DMS79 (cell line): ENCODE results near the gene ANKHD1.
A peak's percentile ranks its signal among the peaks of the same experiment; 100 is the strongest.
"Not testable (repeated sequence)": the region's sequence is repeated elsewhere in the genome, so short reads cannot be mapped to it uniquely, and the experiment has no call there.

Source experiments
- DNase-seq: peaks from one replicate; lab custom pipeline; 2025; lab: John Stamatoyannopoulos, UW

The ANKHD1 gene

GRCh38 chr5:140564196-140565023 lies 162.8 kb downstream of the ANKHD1 start, which contains the start of the genes APBB3 and SLC35A4:
TSS of gene APBB3 (minus strand) at chr5:140564598. CDS start at chr5:140564245, 353 bp downstream.
TSS of gene SLC35A4 (plus strand) at chr5:140564828. CDS start at chr5:140567170, 2,342 bp downstream.
- peak; percentile 87 for DNase-seq

DNA sequence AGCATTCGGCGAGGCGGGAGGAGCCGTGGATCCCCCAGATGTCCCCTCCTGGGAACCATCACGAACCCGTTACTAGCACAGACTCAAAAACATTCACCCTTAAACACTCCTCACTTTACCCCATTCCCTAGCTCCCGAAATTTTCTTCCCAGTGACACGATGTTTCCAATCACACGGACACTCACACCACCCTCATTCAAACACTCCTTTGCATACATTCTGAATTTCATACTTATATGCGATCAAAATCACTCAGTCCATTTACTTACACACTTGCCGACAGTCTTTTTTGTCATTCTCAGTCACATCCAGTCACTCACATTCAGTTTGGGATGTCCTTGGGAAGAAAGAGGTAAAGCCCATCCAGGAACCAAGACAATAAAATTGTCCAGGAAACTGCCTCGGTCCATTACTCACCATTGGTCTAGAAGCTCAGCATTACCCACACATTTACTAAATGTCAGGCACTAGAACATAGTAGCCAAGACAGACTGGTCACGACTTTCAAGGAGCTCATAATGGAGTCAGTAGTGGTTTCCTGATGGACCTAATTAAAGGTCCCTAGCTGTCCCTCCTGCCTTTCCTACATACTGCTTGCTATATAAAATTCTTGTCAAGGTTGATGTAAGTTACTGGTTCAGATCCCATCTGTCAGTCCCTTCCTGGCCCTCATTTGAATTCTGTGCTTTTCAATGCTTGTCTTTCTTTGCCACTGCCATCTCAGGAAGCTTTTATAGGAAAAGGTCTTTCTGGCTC lies 163.6 kb downstream of the ANKHD1 start:
- no peak for DNase-seq

GRCh38 chr5:140565780-140566095 lies 164.1 kb downstream of the ANKHD1 start:
- no peak for DNase-seq

DNA sequence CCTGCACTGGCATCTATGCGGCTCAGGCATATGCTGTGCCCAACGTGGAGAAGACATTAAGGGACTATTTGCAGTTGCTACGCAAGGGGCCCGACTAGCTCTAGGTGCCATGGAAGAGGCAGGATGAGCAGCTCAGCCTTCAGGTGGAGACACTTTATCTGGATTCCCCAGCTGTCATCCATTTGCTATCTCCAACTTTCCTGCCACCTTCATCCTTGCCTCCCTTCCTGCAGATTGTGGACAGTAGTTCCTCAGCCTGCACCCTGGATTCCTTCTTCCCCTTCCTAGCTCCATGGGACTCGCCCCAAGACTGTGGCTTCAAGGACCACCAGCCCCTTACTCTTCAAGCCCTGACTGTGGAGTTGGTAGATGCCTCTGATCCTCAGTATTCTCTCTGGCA lies 165.0 kb downstream of the ANKHD1 start:
- no peak for DNase-seq

- DNase-seq = no peak
Measured at GRCh38 chr5:140567136-140567818, 165.6 kb downstream of the ANKHD1 start.

DNA sequence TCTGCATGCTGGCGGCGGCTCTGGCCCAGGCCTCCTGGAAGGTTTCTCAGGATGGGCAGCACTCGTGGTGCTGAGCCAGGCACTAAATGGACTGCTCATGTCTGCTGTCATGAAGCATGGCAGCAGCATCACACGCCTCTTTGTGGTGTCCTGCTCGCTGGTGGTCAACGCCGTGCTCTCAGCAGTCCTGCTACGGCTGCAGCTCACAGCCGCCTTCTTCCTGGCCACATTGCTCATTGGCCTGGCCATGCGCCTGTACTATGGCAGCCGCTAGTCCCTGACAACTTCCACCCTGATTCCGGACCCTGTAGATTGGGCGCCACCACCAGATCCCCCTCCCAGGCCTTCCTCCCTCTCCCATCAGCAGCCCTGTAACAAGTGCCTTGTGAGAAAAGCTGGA lies 166.2 kb downstream of the ANKHD1 start:
- DNase-seq = no peak

DNA sequence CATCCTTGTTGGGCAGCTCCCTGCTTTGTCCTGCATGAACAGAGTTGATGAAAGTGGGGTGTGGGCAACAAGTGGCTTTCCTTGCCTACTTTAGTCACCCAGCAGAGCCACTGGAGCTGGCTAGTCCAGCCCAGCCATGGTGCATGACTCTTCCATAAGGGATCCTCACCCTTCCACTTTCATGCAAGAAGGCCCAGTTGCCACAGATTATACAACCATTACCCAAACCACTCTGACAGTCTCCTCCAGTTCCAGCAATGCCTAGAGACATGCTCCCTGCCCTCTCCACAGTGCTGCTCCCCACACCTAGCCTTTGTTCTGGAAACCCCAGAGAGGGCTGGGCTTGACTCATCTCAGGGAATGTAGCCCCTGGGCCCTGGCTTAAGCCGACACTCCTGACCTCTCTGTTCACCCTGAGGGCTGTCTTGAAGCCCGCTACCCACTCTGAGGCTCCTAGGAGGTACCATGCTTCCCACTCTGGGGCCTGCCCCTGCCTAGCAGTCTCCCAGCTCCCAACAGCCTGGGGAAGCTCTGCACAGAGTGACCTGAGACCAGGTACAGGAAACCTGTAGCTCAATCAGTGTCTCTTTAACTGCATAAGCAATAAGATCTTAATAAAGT lies 166.9 kb downstream of the ANKHD1 start:
- no peak for DNase-seq

DNA sequence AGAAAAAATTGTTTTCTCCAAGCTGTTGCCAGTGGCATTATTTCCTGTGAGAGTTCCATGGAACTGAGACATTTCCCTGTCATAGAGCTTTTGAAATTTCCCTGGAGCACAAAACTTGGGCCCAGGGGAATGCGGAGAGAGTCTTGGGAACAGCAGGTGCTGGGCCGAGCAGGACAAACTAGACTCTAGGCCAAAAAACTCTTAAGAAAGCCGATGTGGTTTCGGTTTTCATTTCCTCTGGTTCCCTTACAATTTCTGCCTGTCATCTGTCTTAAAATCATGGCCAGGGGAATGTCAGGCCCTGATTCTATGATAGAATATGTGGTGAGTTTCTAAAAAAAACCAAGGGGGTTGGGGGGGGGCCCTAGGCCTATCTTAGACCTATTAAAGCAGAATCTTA lies 167.6 kb downstream of the ANKHD1 start:
- DNase-seq = no peak

DNA sequence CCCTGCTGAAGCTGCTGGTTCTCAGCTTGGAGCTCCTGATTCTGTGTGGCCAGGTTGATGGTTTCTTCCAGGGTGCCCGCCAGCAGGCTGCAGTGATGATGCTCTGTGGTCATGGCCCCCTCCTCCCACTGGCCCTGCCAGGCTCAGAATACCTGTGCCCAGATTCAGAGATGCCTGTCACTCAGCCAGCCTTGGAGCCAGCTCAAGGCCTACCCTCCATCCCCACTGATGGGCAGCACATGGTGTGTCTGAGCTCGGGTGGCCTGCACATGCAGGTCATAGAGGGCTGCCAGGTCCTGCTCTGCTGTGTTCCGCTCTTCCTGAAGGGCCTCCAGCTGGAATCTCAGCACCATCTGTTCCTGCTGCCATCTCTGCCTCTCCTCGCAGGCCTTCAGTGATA lies 168.4 kb downstream of the ANKHD1 start:
- DNase-seq = no peak

GRCh38 chr5:140570488-140570887 lies 168.9 kb downstream of the ANKHD1 start:
- DNase-seq = no peak

GRCh38 chr5:140571105-140571504 lies 169.5 kb downstream of the ANKHD1 start:
- DNase-seq = no peak

DNA sequence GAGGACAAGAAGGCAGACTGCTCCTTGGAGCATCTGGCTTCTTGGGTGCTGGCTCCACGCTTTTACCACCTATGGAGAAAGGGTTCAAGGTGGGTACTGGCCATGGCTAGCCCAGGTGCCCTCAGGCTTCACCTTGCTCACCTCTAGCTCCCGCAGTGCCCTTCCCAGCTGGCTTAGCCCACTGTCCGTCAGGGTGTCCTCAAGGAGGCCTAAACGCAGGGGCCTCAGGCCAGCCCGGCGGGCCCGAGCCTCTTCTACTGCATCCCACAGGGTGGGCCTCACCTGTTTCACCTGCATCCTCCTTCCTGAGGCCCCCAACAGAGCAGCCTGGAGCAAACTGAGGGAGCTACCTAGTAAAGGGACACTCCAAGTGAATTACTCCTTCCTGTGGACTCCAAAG lies 172.1 kb downstream of the ANKHD1 start:
- no peak for DNase-seq

GRCh38 chr5:140574165-140574564 lies 172.5 kb downstream of the ANKHD1 start:
- no peak for DNase-seq

DNA sequence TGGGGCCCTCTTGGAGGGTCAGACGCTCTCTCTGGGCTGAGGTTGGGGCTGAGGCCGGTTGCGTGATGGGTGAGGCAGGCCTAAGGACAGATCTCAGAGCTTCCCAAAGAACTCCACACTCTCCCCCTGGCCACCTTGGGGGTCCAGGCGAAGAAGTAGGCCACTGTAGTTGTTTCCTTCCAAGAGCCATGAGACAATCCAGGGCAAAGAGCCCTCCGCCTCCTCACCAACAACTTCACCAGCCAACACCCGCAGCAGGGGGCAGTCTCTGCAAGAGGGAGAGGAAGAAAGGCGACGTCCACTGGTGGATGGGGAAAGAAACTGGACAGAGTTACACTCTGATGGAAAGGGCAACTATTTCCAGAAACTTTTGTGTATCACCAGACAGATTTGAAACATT lies 173.7 kb downstream of the ANKHD1 start:
- no peak for DNase-seq

DNA sequence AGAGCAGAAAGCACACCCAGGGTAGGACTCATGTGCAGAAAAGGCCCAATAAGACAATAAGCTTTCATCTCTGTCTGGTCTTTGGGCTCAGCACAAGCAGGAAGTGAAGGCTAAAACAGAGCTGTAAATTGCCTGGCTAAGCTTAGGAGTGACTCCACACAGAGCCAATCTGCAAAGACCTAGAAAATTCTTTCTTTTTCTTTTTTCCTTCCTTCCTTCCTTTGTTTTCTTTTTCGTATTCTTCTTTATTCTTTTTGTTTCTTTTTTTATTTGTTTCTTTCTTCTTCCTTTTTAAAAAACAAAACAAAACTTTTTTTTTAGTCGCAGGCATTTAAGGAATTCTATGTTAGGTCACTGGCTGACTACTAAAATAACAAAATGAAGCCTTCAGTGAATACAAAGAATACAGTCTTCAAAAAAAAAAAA lies 175.2 kb downstream of the ANKHD1 start:
- no peak for DNase-seq

GRCh38 chr5:140579188-140579747 lies 177.6 kb downstream of the ANKHD1 start:
- DNase-seq = not testable (repeated sequence)

DNA sequence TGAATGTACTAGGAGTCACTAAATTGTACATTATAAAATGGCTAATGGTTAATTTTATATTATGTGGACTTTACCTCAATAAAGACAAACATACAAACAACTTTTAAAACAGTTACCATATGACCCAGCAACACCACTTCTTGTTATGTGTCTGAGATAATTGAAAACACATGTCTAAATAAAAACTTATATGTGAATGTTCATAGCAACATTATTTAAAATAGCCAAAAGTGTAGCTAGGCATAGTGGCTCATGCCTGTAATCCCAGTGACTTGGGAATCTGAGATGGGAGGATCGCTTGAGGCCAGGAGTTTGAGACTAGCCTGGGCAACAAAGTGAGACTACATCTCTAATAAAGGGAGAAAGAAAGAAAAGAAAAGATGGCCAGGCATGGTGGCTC lies 185.9 kb downstream of the ANKHD1 start:
- DNase-seq = no peak

DNA sequence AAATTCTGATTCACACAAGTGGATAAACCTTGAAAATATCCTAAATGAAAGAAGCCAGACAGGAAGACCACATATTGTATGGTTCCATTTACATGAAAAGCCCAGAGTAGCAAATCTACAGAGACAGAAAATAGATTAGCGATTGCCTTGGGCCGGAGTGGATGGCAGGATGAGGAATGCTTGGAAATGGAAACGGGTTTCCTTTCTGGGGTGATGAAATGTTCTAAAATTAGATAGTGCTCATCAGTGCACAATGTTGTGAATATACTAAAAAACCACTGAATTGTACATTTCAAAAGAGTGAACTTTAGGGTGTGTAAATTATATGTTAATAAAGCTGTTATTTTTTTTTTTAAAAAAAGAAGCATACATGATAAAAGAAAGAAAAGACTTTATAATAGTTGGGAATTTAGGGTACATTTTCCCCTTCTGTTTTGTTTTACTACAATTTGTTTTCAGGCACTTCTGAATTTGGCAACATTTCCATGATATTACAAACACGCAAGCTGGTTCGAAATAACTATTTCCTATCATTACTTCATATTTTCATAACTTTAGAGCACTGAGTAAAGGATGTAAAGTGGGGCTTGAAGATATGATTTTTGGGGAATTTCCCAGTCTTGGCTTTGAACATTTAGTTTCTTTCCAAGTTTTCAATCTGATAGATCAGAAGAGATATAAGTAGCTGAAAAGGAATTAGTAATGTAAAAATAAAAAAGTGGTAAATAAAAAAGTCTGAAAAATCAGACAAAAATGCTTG lies 186.9 kb downstream of the ANKHD1 start:
- DNase-seq = no peak
